Prostate gland (tissue), 2 donors: ENCODE data around the gene POU2F1.

Source experiments
- CTCF ChIP-seq, 4 experiments: fragments of 200-600 bp in 2 of 4; fragments of 450-650 bp in 2 of 4; sonication (generic) in 2 of 4; IDR thresholded peaks; 1 replicate in 3 of 4; 2 replicates in 1 of 4; pipeline ENCODE4 v1.5.1; 2016 to 2019; ENCODE audit warnings: antibody characterized with exemption in 4 of 4, mild to moderate bottlenecking in 2 of 4, moderate library complexity in 2 of 4
- POLR2A ChIP-seq: fragments of 450-650 bp; IDR thresholded peaks from one replicate; pipeline ENCODE4 v1.6.1; 2016; ENCODE audit warnings: antibody characterized with exemption, mild to moderate bottlenecking
- POLR2AphosphoS5 ChIP-seq: sonication (generic); formaldehyde crosslinking; IDR thresholded peaks from one replicate; pipeline ENCODE4 v1.6.1; 2017; ENCODE audit warnings: antibody characterized with exemption

GRCh38 chr1:167432780-167433179 lies 212.1 kb downstream of the POU2F1 start:
- TF ChIP-seq POLR2A (no peak), CTCF (IDR thresholded peaks at IDR 0.05) (no peak), POLR2AphosphoS5 (no peak)
